Type B pancreatic cell (in vitro differentiated cells): Measurements from ENCODE around the gene GALNT10. TPM values are rescaled to one million over a fixed set of nuclear protein-coding genes. Genes with fewer than 3 reads are reported as not detected.
A peak's percentile ranks its signal among the peaks of the same experiment; 100 is the strongest.
"Not testable (repeated sequence)": the region's sequence is repeated elsewhere in the genome, so short reads cannot be mapped to it uniquely, and the experiment has no call there.

Source experiments
- DNase-seq: peaks from one replicate; pipeline ENCODE4 v3.0.0; 2021; ENCODE audit warnings: mixed read lengths; ENCODE audit not compliant: unreplicated experiment; ENCODE audit errors: extremely low spot score
- H3K27ac Mint-ChIP-seq: 2 replicates; pipeline ENCODE4 v1.8.0; 2021; ENCODE audit warnings: mild to moderate bottlenecking, mixed read lengths
- H3K27me3 Mint-ChIP-seq: 2 replicates; pipeline ENCODE4 v1.8.0; 2021; ENCODE audit warnings: mixed read lengths
- H3K36me3 Mint-ChIP-seq: 2 replicates; pipeline ENCODE4 v1.8.0; 2021; ENCODE audit warnings: mixed read lengths
- H3K4me1 Mint-ChIP-seq: one replicate; pipeline ENCODE4 v1.8.0; 2021; ENCODE audit warnings: mixed read lengths; ENCODE audit not compliant: unreplicated experiment
- H3K4me3 Mint-ChIP-seq: 2 replicates; pipeline ENCODE4 v1.8.0; 2021; ENCODE audit warnings: mild to moderate bottlenecking, mixed read lengths
- H3K9me3 Mint-ChIP-seq: 2 replicates; pipeline ENCODE4 v1.8.0; 2021; ENCODE audit warnings: mixed read lengths
- CTCF ChIP-seq: fragments of 200-600 bp; sonication (generic); conservative IDR thresholded peaks from 2 replicates; pipeline ENCODE4 v1.5.0; 2021; ENCODE audit warnings: antibody characterized with exemption, mild to moderate bottlenecking
- total RNA-seq: library from RNA; stranded (reverse); gene quantifications from 2 replicates; pipeline ENCODE4 v1.2.1, GENCODE V29; 2021; ENCODE audit warnings: low replicate concordance

The GALNT10 gene
- total RNA-seq, 1 donor from 2014 or later = 23.0 TPM

GRCh38 chr5:154147666-154148065, 42.9 kb upstream of the GALNT10 start:
- peaks cover 8% of the 10 kb centered on the region for H3K4me1 Mint-ChIP-seq
- no peak for TF ChIP-seq CTCF
- no peaks in the 10 kb centered on the region for H3K36me3 Mint-ChIP-seq
- no peak overlapping the region for H3K27ac Mint-ChIP-seq
- peaks cover 32% of the 10 kb centered on the region for H3K27me3 Mint-ChIP-seq
- H3K4me3 Mint-ChIP-seq = no peak overlapping the region
- DNase-seq = no peak
- no peaks in the 10 kb centered on the region for H3K9me3 Mint-ChIP-seq

GRCh38 chr5:154150471-154150870, 40.1 kb upstream of the GALNT10 start:
- H3K27ac Mint-ChIP-seq, H3K36me3 Mint-ChIP-seq, H3K4me3 Mint-ChIP-seq, H3K4me1 Mint-ChIP-seq, H3K9me3 Mint-ChIP-seq, DNase-seq: not testable (repeated sequence)
- peaks cover 36% of the 10 kb centered on the region for H3K27me3 Mint-ChIP-seq

- no peak for DNase-seq
- H3K4me3 Mint-ChIP-seq = no peak overlapping the region
- TF ChIP-seq CTCF = peak; percentile 61
- H3K4me1 Mint-ChIP-seq = peaks cover 6% of the 10 kb centered on the region
- no peaks in the 10 kb centered on the region for H3K9me3 Mint-ChIP-seq
- no peak overlapping the region for H3K27ac Mint-ChIP-seq
- H3K27me3 Mint-ChIP-seq = peaks cover 66% of the 10 kb centered on the region
- H3K36me3 Mint-ChIP-seq = no peaks in the 10 kb centered on the region
These were observed 32.8 kb upstream of the GALNT10 start for GRCh38 chr5:154157483-154158378.

GRCh38 chr5:154158379-154158737, 32.2 kb upstream of the GALNT10 start:
- peaks cover 68% of the 10 kb centered on the region for H3K27me3 Mint-ChIP-seq
- no peaks in the 10 kb centered on the region for H3K36me3 Mint-ChIP-seq
- H3K4me1 Mint-ChIP-seq = peaks cover 10% of the 10 kb centered on the region
- no peak overlapping the region for H3K27ac Mint-ChIP-seq
- no peak for TF ChIP-seq CTCF
- no peak overlapping the region for H3K4me3 Mint-ChIP-seq
- DNase-seq = no peak
- H3K9me3 Mint-ChIP-seq = no peaks in the 10 kb centered on the region

GRCh38 chr5:154159343-154159742, 31.2 kb upstream of the GALNT10 start:
- Mint-ChIP-seq H3K27ac (no peak overlapping the region), H3K4me3 (no peak overlapping the region), H3K9me3 (no peaks in the 10 kb centered on the region), H3K36me3 (no peaks in the 10 kb centered on the region), H3K4me1 (peaks cover 16% of the 10 kb centered on the region), H3K27me3 (peaks cover 74% of the 10 kb centered on the region)
- no peak for TF ChIP-seq CTCF
- DNase-seq = no peak

DNA sequence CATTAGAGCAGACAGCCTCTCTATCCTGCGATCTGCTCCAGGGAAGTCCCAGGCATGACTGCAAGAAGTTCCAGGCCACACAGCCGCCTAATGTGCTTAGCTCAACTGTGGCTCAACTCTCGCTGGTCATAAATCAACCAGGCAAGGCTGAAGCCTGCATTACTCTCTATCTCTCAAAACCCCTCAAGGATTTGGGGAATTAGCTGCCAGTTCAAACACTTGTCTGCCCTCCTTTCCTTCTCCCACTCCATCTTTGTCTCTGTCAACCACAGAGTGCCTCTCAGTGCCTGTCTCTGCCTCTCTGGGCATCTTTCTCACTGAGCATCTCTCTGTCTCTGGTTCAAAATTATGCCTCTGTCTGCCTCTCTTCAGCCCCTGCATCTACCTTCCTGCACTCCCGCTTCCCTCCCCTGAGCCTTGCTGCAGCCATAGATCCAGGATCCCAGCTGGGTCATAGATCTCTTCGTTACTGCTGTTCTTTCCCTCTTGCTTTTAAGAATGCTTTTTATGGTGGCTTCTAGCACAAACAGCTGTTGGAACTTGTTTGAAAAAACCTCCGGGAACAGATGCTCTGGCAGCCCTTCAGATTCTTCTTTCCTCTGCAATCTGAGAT, 27.9 kb upstream of the GALNT10 start:
- Mint-ChIP-seq H3K4me3 (no peak overlapping the region), H3K9me3 (no peaks in the 10 kb centered on the region), H3K27me3 (peaks cover 80% of the 10 kb centered on the region), H3K36me3 (no peaks in the 10 kb centered on the region), H3K27ac (no peak overlapping the region), H3K4me1 (peaks cover 28% of the 10 kb centered on the region)
- no peak for TF ChIP-seq CTCF
- DNase-seq = no peak
